PC-9 (cell line): Measurements from ENCODE around the gene MTMR3. TPM values are rescaled to one million over a fixed set of nuclear protein-coding genes. Genes with fewer than 3 reads are reported as not detected.

Experiments used
- BruUV-seq: library from RNA; stranded (reverse); fragments of 400-500 nt; replicated peaks from 2 replicates; lab custom pipeline; 2021; lab: Mats Ljungman, UMichigan
- CTCF ChIA-PET: fragments of 300-600 bp; sonication (Branson Sonifier 250); formaldehyde crosslinking; loops from one replicate; lab custom pipeline; 2022; ENCODE audit warnings: antibody characterized with exemption; lab: Charles Lee
- POLR2A ChIA-PET: fragments of 300-600 bp; sonication (Branson Sonifier 250); formaldehyde crosslinking; loops from one replicate; lab custom pipeline; 2022; ENCODE audit warnings: antibody characterized with exemption; ENCODE audit not compliant: unreplicated experiment; lab: Charles Lee
- DNase-seq, 2 experiments: peaks; one replicate each; pipeline versions ENCODE4 v3.0.0 to v3.0.0-alpha.2; 2015 to 2022; ENCODE audit warnings: mixed read lengths in 1 of 2
- H2AFZ ChIP-seq: fragments of 200-600 bp; sonication (generic); 2 replicates; pipeline ENCODE4 v1.8.1; 2017; ENCODE audit warnings: antibody characterized with exemption
- H3F3A ChIP-seq: fragments of 200-600 bp; sonication (generic); 2 replicates; pipeline ENCODE4 v1.8.1; 2017; ENCODE audit warnings: antibody characterized with exemption, mild to moderate bottlenecking, low read depth; ENCODE audit not compliant: insufficient read depth
- H3K27ac ChIP-seq: fragments of 200-600 bp; sonication (generic); 2 replicates; pipeline ENCODE4 v1.6.1; 2016; ENCODE audit warnings: mixed run types
- H3K27me3 ChIP-seq: fragments of 200-600 bp; sonication (generic); 2 replicates; pipeline ENCODE4 v1.6.1; 2016; ENCODE audit warnings: low read depth, mixed run types; ENCODE audit not compliant: insufficient read depth
- H3K36me3 ChIP-seq: fragments of 200-600 bp; sonication (generic); 2 replicates; pipeline ENCODE4 v1.6.1; 2016; ENCODE audit warnings: low read depth, mixed run types
- H3K4me1 ChIP-seq: fragments of 200-600 bp; sonication (generic); replicated peaks from 2 replicates; pipeline ENCODE4 v1.6.1; 2016; ENCODE audit warnings: mixed run types; ENCODE audit not compliant: insufficient read depth
- H3K4me2 ChIP-seq: fragments of 200-600 bp; sonication (generic); 2 replicates; pipeline ENCODE4 v1.6.1; 2017; ENCODE audit warnings: mixed run types
- H3K4me3 ChIP-seq: fragments of 200-600 bp; sonication (generic); 2 replicates; pipeline ENCODE4 v1.6.1; 2016; ENCODE audit warnings: mixed run types
- H3K79me2 ChIP-seq: fragments of 200-600 bp; sonication (generic); 2 replicates; pipeline ENCODE4 v1.6.1; 2017; ENCODE audit warnings: low read depth, mixed run types
- H3K9me2 ChIP-seq: fragments of 200-600 bp; sonication (generic); 2 replicates; pipeline ENCODE4 v1.8.1; 2017; ENCODE audit warnings: mild to moderate bottlenecking; ENCODE audit not compliant: insufficient read depth
- H3K9me3 ChIP-seq: fragments of 200-600 bp; sonication (generic); 2 replicates; pipeline ENCODE4 v1.8.1; 2016; ENCODE audit warnings: low read depth; ENCODE audit not compliant: insufficient read depth
- H4K20me1 ChIP-seq: fragments of 200-600 bp; sonication (generic); 2 replicates; pipeline ENCODE4 v1.8.1; 2017; ENCODE audit not compliant: insufficient read depth
- CTCF ChIP-seq: fragments of 200-600 bp; sonication (generic); conservative IDR thresholded peaks from 2 replicates; pipeline ENCODE4 v1.6.1; 2017; ENCODE audit warnings: mixed run types, antibody characterized with exemption, mild to moderate bottlenecking, moderate library complexity
- EZH2 ChIP-seq: fragments of 200-600 bp; sonication (generic); IDR thresholded peaks from 2 replicates; pipeline ENCODE4 v1.8.0; 2017; ENCODE audit warnings: antibody characterized with exemption, low read depth
- intact Hi-C: fragments of 100-400 bp; cut with micrococcal nuclease; formaldehyde crosslinking; loops from one replicate; pipeline ENCODE4 v1.10.0; 2022; ENCODE audit not compliant: unreplicated experiment
- total RNA-seq: library from RNA; stranded (reverse); gene quantifications from 2 replicates; pipeline ENCODE4 v1.2.3, GENCODE V29; 2021

MTMR3 gene
- total RNA-seq, 1 experiment from 2014 or later, result 28.1 TPM

- Histone ChIP-seq H3K36me3 (no peaks in the 10 kb centered on the region), H3K4me3 (no peak overlapping the region), H3K4me1 (peaks cover 41% of the 10 kb centered on the region), H3F3A (peaks cover 33% of the 10 kb centered on the region), H3K4me2 (no peak overlapping the region), H2AFZ (no peak overlapping the region), H3K79me2 (peaks cover 24% of the 10 kb centered on the region), H3K9me2 (no peaks in the 10 kb centered on the region), H4K20me1 (no peaks in the 10 kb centered on the region), H3K27ac (no peak overlapping the region), H3K9me3 (no peaks in the 10 kb centered on the region), H3K27me3 (no peaks in the 10 kb centered on the region)
- DNase-seq, result no peak
- TF ChIP-seq EZH2, result no peak
- TF ChIP-seq CTCF, result no peak
- intact Hi-C loops, result no loop called here
- ChIA-PET POLR2A (no interaction called here), CTCF (no interaction called here)
- no TSS peak for BruUV-seq
Measured at GRCh38 chr22:29840498-29840897, 42.5 kb upstream of the MTMR3 start.

- peak in 1 of 2 experiments; percentile 47 for DNase-seq
- no TSS peak for BruUV-seq
- Histone ChIP-seq H3K27ac (peak overlapping the region; percentile 87), H3K4me2 (peak overlapping the region; percentile 59), H3K4me3 (no peak overlapping the region), H3K4me1 (peaks cover 33% of the 10 kb centered on the region), H3F3A (peaks cover 33% of the 10 kb centered on the region), H3K36me3 (no peaks in the 10 kb centered on the region), H3K79me2 (peaks cover 7% of the 10 kb centered on the region), H2AFZ (no peak overlapping the region), H3K9me3 (no peaks in the 10 kb centered on the region), H3K9me2 (no peaks in the 10 kb centered on the region), H3K27me3 (no peaks in the 10 kb centered on the region), H4K20me1 (no peaks in the 10 kb centered on the region)
- intact Hi-C loops, result no loop called here
- CTCF ChIA-PET, result no interaction called here
- POLR2A ChIA-PET, result interaction anchor here (0.7 kb wide), 1 partner anchor 702 kb away, joined by 3 read pairs; no protein-coding TSS in a partner anchor
- TF ChIP-seq CTCF (no peak), EZH2 (no peak)
Measured at GRCh38 chr22:29842172-29842571, 40.8 kb upstream of the MTMR3 start.

- intact Hi-C loops, result no loop called here
- Histone ChIP-seq H3K4me3 (no peak overlapping the region), H3K36me3 (no peaks in the 10 kb centered on the region), H3K27ac (peak overlapping the region; percentile 87), H3K27me3 (no peaks in the 10 kb centered on the region), H3K79me2 (peaks cover 1% of the 10 kb centered on the region), H3F3A (peaks cover 33% of the 10 kb centered on the region), H3K9me3 (no peaks in the 10 kb centered on the region), H3K9me2 (no peaks in the 10 kb centered on the region), H3K4me2 (peak overlapping the region; percentile 59), H2AFZ (no peak overlapping the region), H4K20me1 (no peaks in the 10 kb centered on the region), H3K4me1 (peaks cover 30% of the 10 kb centered on the region)
- BruUV-seq, result no TSS peak
- TF ChIP-seq CTCF (no peak), EZH2 (no peak)
- CTCF ChIA-PET, result no interaction called here
- peak; percentile 30 to 98 for DNase-seq
- POLR2A ChIA-PET, result no interaction called here
Measured at GRCh38 chr22:29842740-29843139, 40.2 kb upstream of the MTMR3 start.
